Nephron (organoid): ENCODE data around the gene STX3.

ENCODE experiments used
- H3K27ac Mint-ChIP-seq, 3 experiments: 2 replicates each; pipeline ENCODE4 v1.8.0; 2020; ENCODE audit warnings: mixed read lengths in 3 of 3, mild to moderate bottlenecking in 2 of 3, moderate library complexity in 1 of 3
- H3K27me3 Mint-ChIP-seq: 2 replicates; pipeline ENCODE4 v1.8.0; 2021; ENCODE audit warnings: low read depth, mild to moderate bottlenecking, moderate library complexity, mixed read lengths
- H3K36me3 Mint-ChIP-seq: 2 replicates; pipeline ENCODE4 v1.8.0; 2020; ENCODE audit warnings: low read depth, mixed read lengths
- H3K4me1 Mint-ChIP-seq: 2 replicates; pipeline ENCODE4 v1.8.0; 2020; ENCODE audit warnings: mixed read lengths
- H3K4me3 Mint-ChIP-seq, 3 experiments: 2 replicates each; pipeline ENCODE4 v1.8.0; 2020; ENCODE audit warnings: mild to moderate bottlenecking in 3 of 3, mixed read lengths in 3 of 3, moderate library complexity in 2 of 3
- H3K9me3 Mint-ChIP-seq: 2 replicates; pipeline ENCODE4 v1.8.0; 2020; ENCODE audit warnings: mixed read lengths
- CTCF ChIP-seq, 3 experiments: fragments of 200-600 bp; sonication (generic); IDR thresholded peaks; one replicate each; pipeline ENCODE4 v1.5.0; 2021; ENCODE audit warnings: antibody characterized with exemption in 3 of 3; ENCODE audit not compliant: unreplicated experiment in 3 of 3

STX3 gene

GRCh38 chr11:59713745-59714144, 41.4 kb upstream of the STX3 start, which contains the start of gene OR10V1:
TSS of gene OR10V1 (minus strand) at chr11:59713845. CDS start at chr11:59713845, 0 bp downstream.
- Mint-ChIP-seq H3K4me1 (no peaks in the 10 kb centered on the region), H3K9me3 (no peaks in the 10 kb centered on the region), H3K4me3 (no peak within 1 kb of the TSS), H3K27ac (no peak within 1 kb of the TSS), H3K36me3 (no peaks in the 10 kb centered on the region), H3K27me3 (peaks cover 10% of the 10 kb centered on the region)
- no peak for TF ChIP-seq CTCF (IDR thresholded peaks at IDR 0.05; ENCODE audit: unreplicated experiment in 3 of 3)

GRCh38 chr11:59716051-59716450, 39.1 kb upstream of the STX3 start:
- Mint-ChIP-seq H3K9me3 (no peaks in the 10 kb centered on the region), H3K4me3 (no peak overlapping the region), H3K27me3 (peaks cover 10% of the 10 kb centered on the region), H3K4me1 (no peaks in the 10 kb centered on the region), H3K27ac (no peak overlapping the region), H3K36me3 (no peaks in the 10 kb centered on the region)
- TF ChIP-seq CTCF (IDR thresholded peaks at IDR 0.05; ENCODE audit: unreplicated experiment in 3 of 3), result no peak

GRCh38 chr11:59719556-59719955, 35.6 kb upstream of the STX3 start:
- TF ChIP-seq CTCF (IDR thresholded peaks at IDR 0.05; ENCODE audit: unreplicated experiment in 3 of 3), result no peak
- Mint-ChIP-seq H3K9me3 (no peaks in the 10 kb centered on the region), H3K4me3 (no peak overlapping the region), H3K27ac (no peak overlapping the region), H3K27me3 (peaks cover 3% of the 10 kb centered on the region), H3K36me3 (no peaks in the 10 kb centered on the region), H3K4me1 (no peaks in the 10 kb centered on the region)

GRCh38 chr11:59724066-59724465, 31.1 kb upstream of the STX3 start:
- H3K36me3 Mint-ChIP-seq, result no peaks in the 10 kb centered on the region
- H3K4me1 Mint-ChIP-seq, result no peaks in the 10 kb centered on the region
- H3K27ac Mint-ChIP-seq, result no peak overlapping the region
- H3K27me3 Mint-ChIP-seq, result no peaks in the 10 kb centered on the region
- H3K9me3 Mint-ChIP-seq, result peaks cover 2% of the 10 kb centered on the region
- H3K4me3 Mint-ChIP-seq, result no peak overlapping the region
- TF ChIP-seq CTCF (IDR thresholded peaks at IDR 0.05; ENCODE audit: unreplicated experiment in 3 of 3), result no peak

GRCh38 chr11:59727426-59727825, 27.8 kb upstream of the STX3 start:
- Mint-ChIP-seq H3K9me3 (peaks cover 2% of the 10 kb centered on the region), H3K36me3 (no peaks in the 10 kb centered on the region), H3K27me3 (no peaks in the 10 kb centered on the region), H3K4me1 (no peaks in the 10 kb centered on the region), H3K27ac (no peak overlapping the region), H3K4me3 (no peak overlapping the region)
- TF ChIP-seq CTCF (IDR thresholded peaks at IDR 0.05; ENCODE audit: unreplicated experiment in 3 of 3), result no peak

- H3K9me3 Mint-ChIP-seq, result peaks cover 2% of the 10 kb centered on the region
- no peak overlapping the region for H3K27ac Mint-ChIP-seq
- H3K27me3 Mint-ChIP-seq, result no peaks in the 10 kb centered on the region
- TF ChIP-seq CTCF (IDR thresholded peaks at IDR 0.05; ENCODE audit: unreplicated experiment in 3 of 3), result no peak
- H3K4me3 Mint-ChIP-seq, result no peak overlapping the region
- no peaks in the 10 kb centered on the region for H3K4me1 Mint-ChIP-seq
- H3K36me3 Mint-ChIP-seq, result no peaks in the 10 kb centered on the region
Measured at GRCh38 chr11:59728154-59728553, 27.0 kb upstream of the STX3 start.
